Prostate gland (tissue), 2 donors: ENCODE measurements around the gene CNTNAP2.

Experiments
- CTCF ChIP-seq, 4 experiments: fragments of 200-600 bp in 2 of 4; fragments of 450-650 bp in 2 of 4; sonication (generic) in 2 of 4; IDR thresholded peaks; 1 replicate in 3 of 4; 2 replicates in 1 of 4; pipeline ENCODE4 v1.5.1; 2016 to 2019; ENCODE audit warnings: antibody characterized with exemption in 4 of 4, mild to moderate bottlenecking in 2 of 4, moderate library complexity in 2 of 4
- POLR2A ChIP-seq: fragments of 450-650 bp; IDR thresholded peaks from one replicate; pipeline ENCODE4 v1.6.1; 2016; ENCODE audit warnings: antibody characterized with exemption, mild to moderate bottlenecking

- TF ChIP-seq POLR2A = no peak
- no peak for TF ChIP-seq CTCF (IDR thresholded peaks at IDR 0.05)
Observed at GRCh38 chr7:147803151-147803550, 1686.5 kb downstream of the CNTNAP2 start.
